GM23338 (cell line): ENCODE results near the gene GAS2. TPM values are rescaled to one million over a fixed set of nuclear protein-coding genes. Genes with fewer than 3 reads are reported as not detected.

Experiments used
- ATAC-seq: fragments of 200-7000 bp; cut with Tn5 transposase; 3 replicates; pipeline ENCODE4 v1.9.1; 2020
- DNase-seq: peaks from one replicate; pipeline ENCODE4 v3.0.0-alpha.2; 2015; ENCODE audit warnings: low spot score
- H2AFZ ChIP-seq: fragments of 200-600 bp; sonication (generic); 2 replicates; pipeline ENCODE4 v1.8.0; 2016; ENCODE audit warnings: antibody characterized with exemption, mild to moderate bottlenecking, moderate library complexity
- H3F3A ChIP-seq: fragments of 200-600 bp; sonication (generic); replicated peaks from 2 replicates; pipeline ENCODE4 v1.8.0; 2017; ENCODE audit warnings: antibody characterized with exemption, mixed run types, low read depth
- H3K27ac ChIP-seq: fragments of 200-600 bp; sonication (generic); 2 replicates; pipeline ENCODE4 v1.6.1; 2016; ENCODE audit warnings: low read depth
- H3K27me3 ChIP-seq: fragments of 200-600 bp; sonication (generic); 2 replicates; pipeline ENCODE4 v1.8.0; 2016; ENCODE audit warnings: mild to moderate bottlenecking, mixed run types, moderate library complexity; ENCODE audit not compliant: insufficient read depth
- H3K36me3 ChIP-seq: fragments of 200-600 bp; sonication (generic); 2 replicates; pipeline ENCODE4 v1.8.0; 2016; ENCODE audit warnings: mild to moderate bottlenecking; ENCODE audit not compliant: insufficient read depth
- H3K4me1 ChIP-seq: fragments of 200-600 bp; sonication (generic); 2 replicates; pipeline ENCODE4 v1.8.0; 2016; ENCODE audit warnings: mild to moderate bottlenecking, moderate library complexity; ENCODE audit not compliant: insufficient read depth
- H3K4me2 ChIP-seq: fragments of 200-600 bp; sonication (generic); 2 replicates; pipeline ENCODE4 v1.7.1; 2017; ENCODE audit warnings: mixed run types
- H3K4me3 ChIP-seq: fragments of 200-600 bp; sonication (generic); 2 replicates; pipeline ENCODE4 v1.6.1; 2016; ENCODE audit warnings: mixed run types
- H3K79me2 ChIP-seq: fragments of 200-600 bp; sonication (generic); replicated peaks from 2 replicates; pipeline ENCODE4 v1.8.0; 2017; ENCODE audit warnings: mild to moderate bottlenecking; ENCODE audit not compliant: insufficient read depth
- H3K9me2 ChIP-seq: fragments of 200-600 bp; sonication (generic); 2 replicates; pipeline ENCODE4 v1.8.0; 2017; ENCODE audit not compliant: insufficient read depth
- H4K20me1 ChIP-seq: fragments of 200-600 bp; sonication (generic); replicated peaks from 2 replicates; pipeline ENCODE4 v1.8.0; 2017; ENCODE audit warnings: mild to moderate bottlenecking; ENCODE audit not compliant: insufficient read depth
- H3K27ac Mint-ChIP-seq: 2 replicates; pipeline ENCODE4 v1.8.0; 2020; ENCODE audit warnings: inconsistent platforms, mild to moderate bottlenecking, moderate library complexity, mixed read lengths
- H3K27me3 Mint-ChIP-seq: 3 replicates; pipeline ENCODE4 v1.8.0; 2022; ENCODE audit warnings: low read depth, mild to moderate bottlenecking, moderate library complexity, mixed read lengths, inconsistent platforms; ENCODE audit not compliant: insufficient read depth, poor library complexity
- H3K36me3 Mint-ChIP-seq: 3 replicates; pipeline ENCODE4 v1.8.0; 2021; ENCODE audit warnings: low read depth, mild to moderate bottlenecking, inconsistent platforms, moderate library complexity, mixed read lengths
- H3K4me1 Mint-ChIP-seq: 3 replicates; pipeline ENCODE4 v1.8.0; 2020; ENCODE audit warnings: mild to moderate bottlenecking, inconsistent platforms, mixed read lengths
- H3K4me3 Mint-ChIP-seq: 3 replicates; pipeline ENCODE4 v1.8.0; 2021; ENCODE audit warnings: moderate library complexity, mild to moderate bottlenecking, inconsistent platforms, mixed read lengths
- H3K9me3 Mint-ChIP-seq: 3 replicates; pipeline ENCODE4 v1.8.0; 2020; ENCODE audit warnings: moderate library complexity, mild to moderate bottlenecking, inconsistent platforms, mixed read lengths
- CREB1 ChIP-seq: fragments of 250-450 bp; sonication (Bioruptor Pico); IDR thresholded peaks from 2 replicates; pipeline ENCODE4 v1.5.0; 2020; ENCODE audit warnings: low read depth, mild to moderate bottlenecking, moderate library complexity
- EZH2 ChIP-seq: fragments of 200-600 bp; sonication (generic); IDR thresholded peaks from one replicate; pipeline ENCODE4 v1.8.0; 2017; ENCODE audit warnings: antibody characterized with exemption, mild to moderate bottlenecking, low read depth; ENCODE audit not compliant: unreplicated experiment
- EZH2phosphoT487 ChIP-seq: fragments of 200-600 bp; sonication (generic); IDR thresholded peaks from one replicate; pipeline ENCODE4 v1.8.1; 2018; ENCODE audit warnings: antibody characterized with exemption; ENCODE audit not compliant: unreplicated experiment
- JUNB ChIP-seq: IDR thresholded peaks from one replicate; pipeline ENCODE4 v1.6.1; 2016; ENCODE audit warnings: antibody characterized with exemption; ENCODE audit not compliant: unreplicated experiment
- NANOG ChIP-seq: IDR thresholded peaks from 2 replicates; pipeline ENCODE4 v1.6.1; 2016; ENCODE audit warnings: antibody characterized with exemption, borderline replicate concordance
- STAT1 ChIP-seq: IDR thresholded peaks from one replicate; pipeline ENCODE4 v1.6.1; 2016; ENCODE audit warnings: antibody characterized with exemption; ENCODE audit not compliant: unreplicated experiment
- ZNF114 ChIP-seq: fragments of 250-450 bp; sonication (Bioruptor Pico); IDR thresholded peaks from 2 replicates; pipeline ENCODE4 v1.5.0; 2020; ENCODE audit warnings: mild to moderate bottlenecking, moderate library complexity
- ZNF331 ChIP-seq: fragments of 250-450 bp; sonication (Bioruptor Pico); IDR thresholded peaks from 2 replicates; pipeline ENCODE4 v1.5.0; 2020; ENCODE audit warnings: low read depth, mild to moderate bottlenecking, moderate library complexity
- polyA plus RNA-seq: library from polyadenylated mRNA; unstranded; fragments of >200 nt; fragmentation: Nextera tagmentation; extraction: Ambion mirVana; gene quantifications from 2 replicates; pipeline ENCODE4 v1.2.1, GENCODE V29; 2016
- total RNA-seq: library from RNA; depleted of rRNA; stranded (reverse); fragments of >200 nt; shearing (Covaris generic); gene quantifications from 2 replicates; pipeline ENCODE4 v1.2.3, GENCODE V29; 2014
- TF ChIP-seq, protein P1 (sequence below): IDR thresholded peaks from 2 replicates; pipeline ENCODE4 v1.6.1; 2016; ENCODE audit warnings: antibody characterized with exemption
- TF ChIP-seq, protein P2 (sequence below): fragments of 250-450 bp; sonication (Bioruptor Pico); IDR thresholded peaks from 2 replicates; pipeline ENCODE4 v1.5.0; 2020; ENCODE audit warnings: mild to moderate bottlenecking, moderate library complexity
- TF ChIP-seq, protein P3 (sequence below), 2 experiments: fragments of 200-600 bp in 1 of 2; sonication (generic) in 1 of 2; conservative IDR thresholded peaks; 2 replicates each; pipeline versions ENCODE4 v1.5.1 to v1.6.1; 2016 to 2017; ENCODE audit warnings: antibody characterized with exemption in 2 of 2, low read depth in 2 of 2, mild to moderate bottlenecking in 2 of 2, moderate library complexity in 1 of 2

Gene GAS2
- total and polyA plus RNA-seq, 2 experiments from 2014 or later: 2.6 to 6.7 TPM

- ATAC-seq: no peak
- H3K79me2 ChIP-seq: no peaks in the 10 kb centered on the region
- no peaks in the 10 kb centered on the region for H3K36me3 ChIP-seq
Measured at GRCh38 chr11:22674470-22675439, 8.3 kb downstream of the GAS2 start.

More at GRCh38 chr11:22674470-22675439, 8.3 kb downstream of the GAS2 start:
- Mint-ChIP-seq H3K9me3 (no peaks in the 10 kb centered on the region), H3K36me3 (no peaks in the 10 kb centered on the region), H3K27ac (peak overlapping the region; percentile 59; the same call in 1 of the 2 replicates), H3K4me1 (no peaks in the 10 kb centered on the region), H3K4me3 (no peak overlapping the region), H3K27me3 (no peaks in the 10 kb centered on the region)
- Histone ChIP-seq H3K4me3 (no peak overlapping the region), H3K9me2 (no peaks in the 10 kb centered on the region), H3K27ac (no peak overlapping the region), H3K4me2 (no peak overlapping the region), H3K4me1 (no peaks in the 10 kb centered on the region), H3K27me3 (no peaks in the 10 kb centered on the region), H4K20me1 (no peaks in the 10 kb centered on the region), H3F3A (no peaks in the 10 kb centered on the region), H2AFZ (no peak overlapping the region)
- DNase-seq: no peak
- TF ChIP-seq, protein P1, sequence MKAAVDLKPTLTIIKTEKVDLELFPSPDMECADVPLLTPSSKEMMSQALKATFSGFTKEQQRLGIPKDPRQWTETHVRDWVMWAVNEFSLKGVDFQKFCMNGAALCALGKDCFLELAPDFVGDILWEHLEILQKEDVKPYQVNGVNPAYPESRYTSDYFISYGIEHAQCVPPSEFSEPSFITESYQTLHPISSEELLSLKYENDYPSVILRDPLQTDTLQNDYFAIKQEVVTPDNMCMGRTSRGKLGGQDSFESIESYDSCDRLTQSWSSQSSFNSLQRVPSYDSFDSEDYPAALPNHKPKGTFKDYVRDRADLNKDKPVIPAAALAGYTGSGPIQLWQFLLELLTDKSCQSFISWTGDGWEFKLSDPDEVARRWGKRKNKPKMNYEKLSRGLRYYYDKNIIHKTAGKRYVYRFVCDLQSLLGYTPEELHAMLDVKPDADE: no peak
- TF ChIP-seq JUNB (no peak), EZH2 (no peak), NANOG (no peak), ZNF114 (CRISPR knock-in tag) (no peak), STAT1 (no peak), ZNF331 (CRISPR knock-in tag) (no peak), EZH2phosphoT487 (no peak), CREB1 (CRISPR knock-in tag) (no peak)
- TF ChIP-seq, protein P2, sequence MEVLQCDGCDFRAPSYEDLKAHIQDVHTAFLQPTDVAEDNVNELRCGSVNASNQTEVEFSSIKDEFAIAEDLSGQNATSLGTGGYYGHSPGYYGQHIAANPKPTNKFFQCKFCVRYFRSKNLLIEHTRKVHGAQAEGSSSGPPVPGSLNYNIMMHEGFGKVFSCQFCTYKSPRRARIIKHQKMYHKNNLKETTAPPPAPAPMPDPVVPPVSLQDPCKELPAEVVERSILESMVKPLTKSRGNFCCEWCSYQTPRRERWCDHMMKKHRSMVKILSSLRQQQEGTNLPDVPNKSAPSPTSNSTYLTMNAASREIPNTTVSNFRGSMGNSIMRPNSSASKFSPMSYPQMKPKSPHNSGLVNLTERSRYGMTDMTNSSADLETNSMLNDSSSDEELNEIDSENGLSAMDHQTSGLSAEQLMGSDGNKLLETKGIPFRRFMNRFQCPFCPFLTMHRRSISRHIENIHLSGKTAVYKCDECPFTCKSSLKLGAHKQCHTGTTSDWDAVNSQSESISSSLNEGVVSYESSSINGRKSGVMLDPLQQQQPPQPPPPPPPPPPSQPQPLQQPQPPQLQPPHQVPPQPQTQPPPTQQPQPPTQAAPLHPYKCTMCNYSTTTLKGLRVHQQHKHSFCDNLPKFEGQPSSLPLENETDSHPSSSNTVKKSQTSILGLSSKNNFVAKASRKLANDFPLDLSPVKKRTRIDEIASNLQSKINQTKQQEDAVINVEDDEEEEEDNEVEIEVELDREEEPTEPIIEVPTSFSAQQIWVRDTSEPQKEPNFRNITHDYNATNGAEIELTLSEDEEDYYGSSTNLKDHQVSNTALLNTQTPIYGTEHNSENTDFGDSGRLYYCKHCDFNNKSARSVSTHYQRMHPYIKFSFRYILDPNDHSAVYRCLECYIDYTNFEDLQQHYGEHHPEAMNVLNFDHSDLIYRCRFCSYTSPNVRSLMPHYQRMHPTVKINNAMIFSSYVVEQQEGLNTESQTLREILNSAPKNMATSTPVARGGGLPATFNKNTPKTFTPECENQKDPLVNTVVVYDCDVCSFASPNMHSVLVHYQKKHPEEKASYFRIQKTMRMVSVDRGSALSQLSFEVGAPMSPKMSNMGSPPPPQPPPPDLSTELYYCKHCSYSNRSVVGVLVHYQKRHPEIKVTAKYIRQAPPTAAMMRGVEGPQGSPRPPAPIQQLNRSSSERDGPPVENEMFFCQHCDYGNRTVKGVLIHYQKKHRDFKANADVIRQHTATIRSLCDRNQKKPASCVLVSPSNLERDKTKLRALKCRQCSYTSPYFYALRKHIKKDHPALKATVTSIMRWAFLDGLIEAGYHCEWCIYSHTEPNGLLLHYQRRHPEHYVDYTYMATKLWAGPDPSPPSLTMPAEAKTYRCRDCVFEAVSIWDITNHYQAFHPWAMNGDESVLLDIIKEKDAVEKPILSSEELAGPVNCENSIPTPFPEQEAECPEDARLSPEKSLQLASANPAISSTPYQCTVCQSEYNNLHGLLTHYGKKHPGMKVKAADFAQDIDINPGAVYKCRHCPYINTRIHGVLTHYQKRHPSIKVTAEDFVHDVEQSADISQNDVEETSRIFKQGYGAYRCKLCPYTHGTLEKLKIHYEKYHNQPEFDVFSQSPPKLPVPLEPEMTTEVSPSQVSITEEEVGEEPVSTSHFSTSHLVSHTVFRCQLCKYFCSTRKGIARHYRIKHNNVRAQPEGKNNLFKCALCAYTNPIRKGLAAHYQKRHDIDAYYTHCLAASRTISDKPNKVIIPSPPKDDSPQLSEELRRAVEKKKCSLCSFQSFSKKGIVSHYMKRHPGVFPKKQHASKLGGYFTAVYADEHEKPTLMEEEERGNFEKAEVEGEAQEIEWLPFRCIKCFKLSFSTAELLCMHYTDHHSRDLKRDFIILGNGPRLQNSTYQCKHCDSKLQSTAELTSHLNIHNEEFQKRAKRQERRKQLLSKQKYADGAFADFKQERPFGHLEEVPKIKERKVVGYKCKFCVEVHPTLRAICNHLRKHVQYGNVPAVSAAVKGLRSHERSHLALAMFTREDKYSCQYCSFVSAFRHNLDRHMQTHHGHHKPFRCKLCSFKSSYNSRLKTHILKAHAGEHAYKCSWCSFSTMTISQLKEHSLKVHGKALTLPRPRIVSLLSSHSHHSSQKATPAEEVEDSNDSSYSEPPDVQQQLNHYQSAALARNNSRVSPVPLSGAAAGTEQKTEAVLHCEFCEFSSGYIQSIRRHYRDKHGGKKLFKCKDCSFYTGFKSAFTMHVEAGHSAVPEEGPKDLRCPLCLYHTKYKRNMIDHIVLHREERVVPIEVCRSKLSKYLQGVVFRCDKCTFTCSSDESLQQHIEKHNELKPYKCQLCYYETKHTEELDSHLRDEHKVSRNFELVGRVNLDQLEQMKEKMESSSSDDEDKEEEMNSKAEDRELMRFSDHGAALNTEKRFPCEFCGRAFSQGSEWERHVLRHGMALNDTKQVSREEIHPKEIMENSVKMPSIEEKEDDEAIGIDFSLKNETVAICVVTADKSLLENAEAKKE: no peak
- TF ChIP-seq, protein P3, sequence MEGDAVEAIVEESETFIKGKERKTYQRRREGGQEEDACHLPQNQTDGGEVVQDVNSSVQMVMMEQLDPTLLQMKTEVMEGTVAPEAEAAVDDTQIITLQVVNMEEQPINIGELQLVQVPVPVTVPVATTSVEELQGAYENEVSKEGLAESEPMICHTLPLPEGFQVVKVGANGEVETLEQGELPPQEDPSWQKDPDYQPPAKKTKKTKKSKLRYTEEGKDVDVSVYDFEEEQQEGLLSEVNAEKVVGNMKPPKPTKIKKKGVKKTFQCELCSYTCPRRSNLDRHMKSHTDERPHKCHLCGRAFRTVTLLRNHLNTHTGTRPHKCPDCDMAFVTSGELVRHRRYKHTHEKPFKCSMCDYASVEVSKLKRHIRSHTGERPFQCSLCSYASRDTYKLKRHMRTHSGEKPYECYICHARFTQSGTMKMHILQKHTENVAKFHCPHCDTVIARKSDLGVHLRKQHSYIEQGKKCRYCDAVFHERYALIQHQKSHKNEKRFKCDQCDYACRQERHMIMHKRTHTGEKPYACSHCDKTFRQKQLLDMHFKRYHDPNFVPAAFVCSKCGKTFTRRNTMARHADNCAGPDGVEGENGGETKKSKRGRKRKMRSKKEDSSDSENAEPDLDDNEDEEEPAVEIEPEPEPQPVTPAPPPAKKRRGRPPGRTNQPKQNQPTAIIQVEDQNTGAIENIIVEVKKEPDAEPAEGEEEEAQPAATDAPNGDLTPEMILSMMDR (conservative IDR thresholded peaks at IDR 0.05; ENCODE audit: low read depth in 2 of 2): no peak
